H9 (cell line): ENCODE measurements around the gene ZHX3. TPM values are rescaled to one million over a fixed set of nuclear protein-coding genes. Genes with fewer than 3 reads are reported as not detected.

Source experiments
- DNase-seq: peaks from one replicate; pipeline ENCODE4 v3.0.0-alpha.2; 2017
- H2AFZ ChIP-seq: one replicate; pipeline ENCODE4 v1.6.1; 2013; ENCODE audit warnings: mild to moderate bottlenecking, low read length, control low read depth, moderate library complexity
- H2AK5ac ChIP-seq: 2 replicates; pipeline ENCODE4 v1.6.1; 2013; ENCODE audit warnings: low read length, control low read depth, mixed read lengths; ENCODE audit not compliant: insufficient read length
- H2BK120ac ChIP-seq: one replicate; pipeline ENCODE4 v1.6.1; 2013; ENCODE audit warnings: low read depth, mild to moderate bottlenecking, low read length, control low read depth, inconsistent platforms; ENCODE audit not compliant: poor library complexity, severe bottlenecking
- H2BK12ac ChIP-seq: 2 replicates; pipeline ENCODE4 v1.6.1; 2013; ENCODE audit warnings: low read length, control low read depth, mixed read lengths, low read depth; ENCODE audit not compliant: insufficient read length
- H2BK15ac ChIP-seq: 2 replicates; pipeline ENCODE4 v1.6.1; 2013; ENCODE audit warnings: low read depth, low read length, control low read depth
- H2BK20ac ChIP-seq: one replicate; pipeline ENCODE4 v1.6.1; 2013; ENCODE audit warnings: low read depth, mild to moderate bottlenecking, low read length, control low read depth, inconsistent platforms; ENCODE audit not compliant: poor library complexity, severe bottlenecking
- H2BK5ac ChIP-seq: 2 replicates; pipeline ENCODE4 v1.6.1; 2013; ENCODE audit warnings: low read length, control low read depth, mixed read lengths; ENCODE audit not compliant: insufficient read length
- H3K14ac ChIP-seq: 2 replicates; pipeline ENCODE4 v1.6.1; 2013; ENCODE audit warnings: low read length, control low read depth; ENCODE audit not compliant: insufficient read depth
- H3K18ac ChIP-seq: 2 replicates; pipeline ENCODE4 v1.6.1; 2013; ENCODE audit warnings: low read depth, mild to moderate bottlenecking, mixed read lengths, low read length, control low read depth; ENCODE audit not compliant: insufficient read length
- H3K23ac ChIP-seq: 2 replicates; pipeline ENCODE4 v1.6.1; 2013; ENCODE audit warnings: low read length, control low read depth, mixed read lengths, low read depth; ENCODE audit not compliant: insufficient read length
- H3K23me2 ChIP-seq: 2 replicates; pipeline ENCODE4 v1.6.1; 2013; ENCODE audit warnings: low read depth, mild to moderate bottlenecking, mixed read lengths, low read length, control low read depth; ENCODE audit not compliant: insufficient read length, poor library complexity, severe bottlenecking
- H3K27ac ChIP-seq: 2 replicates; pipeline ENCODE4 v1.5.1; 2013; ENCODE audit warnings: low read length, control low read depth, mixed read lengths, low read depth; ENCODE audit not compliant: insufficient read length
- H3K27me3 ChIP-seq: 2 replicates; pipeline ENCODE4 v1.6.1; 2013; ENCODE audit warnings: low read length, control low read depth, inconsistent platforms; ENCODE audit not compliant: insufficient read depth
- H3K4ac ChIP-seq: 2 replicates; pipeline ENCODE4 v1.6.1; 2013; ENCODE audit warnings: low read depth, mild to moderate bottlenecking, control low read depth, inconsistent platforms, low read length, moderate library complexity
- H3K4me1 ChIP-seq: 2 replicates; pipeline ENCODE4 v1.6.1; 2013; ENCODE audit warnings: low read length, control low read depth, inconsistent platforms; ENCODE audit not compliant: insufficient read depth
- H3K4me2 ChIP-seq: 2 replicates; pipeline ENCODE4 v1.6.1; 2013; ENCODE audit warnings: low read length, control low read depth, mixed read lengths; ENCODE audit not compliant: insufficient read length, insufficient read depth
- H3K56ac ChIP-seq: 2 replicates; pipeline ENCODE4 v1.6.1; 2013; ENCODE audit warnings: low read depth, mild to moderate bottlenecking, mixed read lengths, low read length, control low read depth; ENCODE audit not compliant: insufficient read length
- H3K79me1 ChIP-seq: 2 replicates; pipeline ENCODE4 v1.6.1; 2013; ENCODE audit warnings: low read depth, mild to moderate bottlenecking, moderate library complexity, low read length, control low read depth, inconsistent platforms; ENCODE audit not compliant: insufficient read depth, poor library complexity, severe bottlenecking
- H3K79me2 ChIP-seq: 2 replicates; pipeline ENCODE4 v1.6.1; 2013; ENCODE audit warnings: low read length, control low read depth, inconsistent platforms; ENCODE audit not compliant: insufficient read depth
- H3K9ac ChIP-seq: 2 replicates; pipeline ENCODE4 v1.6.1; 2013; ENCODE audit warnings: low read length, control low read depth, mixed read lengths; ENCODE audit not compliant: insufficient read length; ENCODE audit errors: extremely low read depth
- H3K9me3 ChIP-seq: one replicate; pipeline ENCODE4 v1.6.1; 2013; ENCODE audit warnings: low read depth, low read length, inconsistent platforms; ENCODE audit not compliant: control insufficient read depth
- H3T11ph ChIP-seq: one replicate; pipeline ENCODE4 v1.6.1; 2013; ENCODE audit warnings: mild to moderate bottlenecking, low read length, control low read depth, inconsistent platforms
- H4K20me1 ChIP-seq: one replicate; pipeline ENCODE4 v1.6.1; 2013; ENCODE audit not compliant: control insufficient read depth, insufficient read length, insufficient read depth
- H4K5ac ChIP-seq: 2 replicates; pipeline ENCODE4 v1.6.1; 2013; ENCODE audit warnings: low read depth, mild to moderate bottlenecking, mixed read lengths, low read length, control low read depth; ENCODE audit not compliant: insufficient read length
- H4K8ac ChIP-seq: replicated peaks from 2 replicates; pipeline ENCODE4 v1.6.1; 2013; ENCODE audit warnings: low read length, control low read depth, mixed read lengths, low read depth; ENCODE audit not compliant: insufficient read length
- H4K91ac ChIP-seq: 2 replicates; pipeline ENCODE4 v1.6.1; 2013; ENCODE audit warnings: low read depth, mild to moderate bottlenecking, moderate library complexity, mixed read lengths, low read length, control low read depth; ENCODE audit not compliant: insufficient read length
- H3K27ac Mint-ChIP-seq, 3 experiments: 2 replicates in 2 of 3; 3 replicates in 1 of 3; pipeline ENCODE4 v1.8.0; 2020 to 2021; ENCODE audit warnings: mixed read lengths in 3 of 3, mild to moderate bottlenecking in 1 of 3, moderate library complexity in 1 of 3
- H3K27me3 Mint-ChIP-seq: 2 replicates; pipeline ENCODE4 v1.8.0; 2021; ENCODE audit warnings: low read depth, mild to moderate bottlenecking, moderate library complexity, mixed read lengths
- H3K36me3 Mint-ChIP-seq, 3 experiments: 2 replicates in 2 of 3; 3 replicates in 1 of 3; pipeline ENCODE4 v1.8.0; 2020 to 2021; ENCODE audit warnings: low read depth in 3 of 3, mixed read lengths in 3 of 3; ENCODE audit not compliant: insufficient read depth in 1 of 3
- H3K4me1 Mint-ChIP-seq, 2 experiments: 2 replicates each; pipeline ENCODE4 v1.8.0; 2020; ENCODE audit warnings: mixed read lengths in 2 of 2
- H3K4me3 Mint-ChIP-seq, 2 experiments: 2 replicates in 1 of 2; 3 replicates in 1 of 2; pipeline ENCODE4 v1.8.0; 2020 to 2021; ENCODE audit warnings: mild to moderate bottlenecking in 2 of 2, mixed read lengths in 2 of 2, moderate library complexity in 1 of 2
- H3K9me3 Mint-ChIP-seq, 2 experiments: 2 replicates in 1 of 2; 3 replicates in 1 of 2; pipeline ENCODE4 v1.8.0; 2020; ENCODE audit warnings: mild to moderate bottlenecking in 2 of 2, mixed read lengths in 2 of 2, moderate library complexity in 1 of 2
- WGBS: extraction: QIAGEN DNeasy Blood & Tissue Kit; methylation state at CpG from one replicate; pipeline ENCODE4 v1.1.7; 2013; ENCODE audit warnings: missing lambda C conversion rate, low lambda C conversion rate, mixed read lengths; ENCODE audit not compliant: insufficient read length; ENCODE audit errors: extremely low coverage; 5-methylcytosine and 5-hydroxymethylcytosine counted together
- total RNA-seq: library from RNA; stranded (reverse); gene quantifications from 2 replicates; pipeline ENCODE4 v1.2.1, GENCODE V29; 2021
- TF ChIP-seq, protein P1 (sequence below): fragments of 200-600 bp; sonication (generic); conservative IDR thresholded peaks from 3 replicates; pipeline ENCODE4 v1.8.0; 2021; ENCODE audit warnings: antibody characterized with exemption, mild to moderate bottlenecking

The ZHX3 gene
- total RNA-seq, 1 experiment from 2014 or later = 4.4 TPM

GRCh38 chr20:41330343-41330720 lies 12.8 kb upstream of the ZHX3 start:
- Histone ChIP-seq H3K4ac (no peak overlapping the region), H3T11ph (no peak overlapping the region), H3K23me2 (no peaks in the 10 kb centered on the region), H2AK5ac (no peak overlapping the region), H3K27me3 (no peaks in the 10 kb centered on the region), H3K79me2 (no peaks in the 10 kb centered on the region), H3K56ac (no peak overlapping the region), H3K9me3 (no peaks in the 10 kb centered on the region), H2BK15ac (no peak overlapping the region), H4K20me1 (no peaks in the 10 kb centered on the region), H3K9ac (no peak overlapping the region), H3K14ac (no peak overlapping the region), H4K8ac (no peak overlapping the region), H2BK12ac (no peak overlapping the region), H2AFZ (no peak overlapping the region), H2BK120ac (no peak overlapping the region), H4K5ac (no peak overlapping the region), H3K18ac (no peak overlapping the region), H3K23ac (no peak overlapping the region), H3K79me1 (no peaks in the 10 kb centered on the region), H4K91ac (no peak overlapping the region), H3K27ac (no peak overlapping the region), H2BK20ac (no peak overlapping the region), H3K4me1 (no peaks in the 10 kb centered on the region), H3K4me2 (no peak overlapping the region), H2BK5ac (no peak overlapping the region)
- H3K27me3 Mint-ChIP-seq = peaks cover 12% of the 10 kb centered on the region
- no CpG with 5 or more reads among the region's 5 CpGs for WGBS
- no peaks in the 10 kb centered on the region for H3K36me3 Mint-ChIP-seq
- H3K4me1 Mint-ChIP-seq = peaks cover 1 to 2% of the 10 kb centered on the region in 2 experiments; a peak in 1 of 4 replicates
- no peak overlapping the region for H3K4me3 Mint-ChIP-seq
- peak overlapping the region in 1 of 3 experiments; percentile 30; a peak in 1 of 7 replicates for H3K27ac Mint-ChIP-seq
- DNase-seq = no peak
- H3K9me3 Mint-ChIP-seq = no peaks in the 10 kb centered on the region
- TF ChIP-seq, protein P1, sequence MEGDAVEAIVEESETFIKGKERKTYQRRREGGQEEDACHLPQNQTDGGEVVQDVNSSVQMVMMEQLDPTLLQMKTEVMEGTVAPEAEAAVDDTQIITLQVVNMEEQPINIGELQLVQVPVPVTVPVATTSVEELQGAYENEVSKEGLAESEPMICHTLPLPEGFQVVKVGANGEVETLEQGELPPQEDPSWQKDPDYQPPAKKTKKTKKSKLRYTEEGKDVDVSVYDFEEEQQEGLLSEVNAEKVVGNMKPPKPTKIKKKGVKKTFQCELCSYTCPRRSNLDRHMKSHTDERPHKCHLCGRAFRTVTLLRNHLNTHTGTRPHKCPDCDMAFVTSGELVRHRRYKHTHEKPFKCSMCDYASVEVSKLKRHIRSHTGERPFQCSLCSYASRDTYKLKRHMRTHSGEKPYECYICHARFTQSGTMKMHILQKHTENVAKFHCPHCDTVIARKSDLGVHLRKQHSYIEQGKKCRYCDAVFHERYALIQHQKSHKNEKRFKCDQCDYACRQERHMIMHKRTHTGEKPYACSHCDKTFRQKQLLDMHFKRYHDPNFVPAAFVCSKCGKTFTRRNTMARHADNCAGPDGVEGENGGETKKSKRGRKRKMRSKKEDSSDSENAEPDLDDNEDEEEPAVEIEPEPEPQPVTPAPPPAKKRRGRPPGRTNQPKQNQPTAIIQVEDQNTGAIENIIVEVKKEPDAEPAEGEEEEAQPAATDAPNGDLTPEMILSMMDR = no peak
